ENCODE data around the gene FAM50A.
"Not testable (repeated sequence)": the region's sequence is repeated elsewhere in the genome, so short reads cannot be mapped to it uniquely, and the experiment has no call there.

Gene FAM50A

GRCh38 chrX:154489182-154489581 lies 45.2 kb downstream of the FAM50A start:
- ATAC-seq: no peak
- Mint-ChIP-seq H3K36me3 (peaks cover 14% of the 10 kb centered on the region), H3K9me3 (no peaks in the 10 kb centered on the region), H3K4me3 (peak overlapping the region; percentile 94), H3K27me3 (no peaks in the 10 kb centered on the region), H3K4me1 (peaks cover 35% of the 10 kb centered on the region), H3K27ac (peak overlapping the region; percentile 95)

- H3K4me1 Mint-ChIP-seq: peaks cover 35% of the 10 kb centered on the region
- no peaks in the 10 kb centered on the region for H3K9me3 Mint-ChIP-seq
- H3K27ac Mint-ChIP-seq: peak overlapping the region; percentile 95
- H3K27me3 Mint-ChIP-seq: no peaks in the 10 kb centered on the region
- H3K4me3 Mint-ChIP-seq: peak overlapping the region; percentile 94
- peak; percentile 25 for ATAC-seq
- peaks cover 14% of the 10 kb centered on the region for H3K36me3 Mint-ChIP-seq
Observed at GRCh38 chrX:154490021-154490413, 46.1 kb downstream of the FAM50A start.

- peak within 1 kb of the TSS; percentile 94 for H3K4me3 Mint-ChIP-seq
- peaks cover 35% of the 10 kb centered on the region for H3K4me1 Mint-ChIP-seq
- no peaks in the 10 kb centered on the region for H3K27me3 Mint-ChIP-seq
- ATAC-seq: peak; percentile 93
- peaks cover 14% of the 10 kb centered on the region for H3K36me3 Mint-ChIP-seq
- H3K9me3 Mint-ChIP-seq: no peaks in the 10 kb centered on the region
- H3K27ac Mint-ChIP-seq: peak within 1 kb of the TSS; percentile 95
Observed at GRCh38 chrX:154490414-154491083, 46.6 kb downstream of the FAM50A start, which contains the start of gene SLC10A3. Gene SLC10A3, minus strand, starts transcription at chrX:154490629. Its CDS starts 1,689 bp downstream, at chrX:154488940.

GRCh38 chrX:154494715-154495114 lies 50.8 kb downstream of the FAM50A start:
- ATAC-seq: no peak

GRCh38 chrX:154495472-154495922 lies 51.6 kb downstream of the FAM50A start:
- no peak for ATAC-seq
- no peaks in the 10 kb centered on the region for H3K9me3 Mint-ChIP-seq
- H3K27ac Mint-ChIP-seq: no peak overlapping the region
- no peak overlapping the region for H3K4me3 Mint-ChIP-seq
- no peaks in the 10 kb centered on the region for H3K36me3 Mint-ChIP-seq
- no peaks in the 10 kb centered on the region for H3K27me3 Mint-ChIP-seq
- H3K4me1 Mint-ChIP-seq: peaks cover 11% of the 10 kb centered on the region

More at GRCh38 chrX:154494715-154495114, 50.8 kb downstream of the FAM50A start:
- no peaks in the 10 kb centered on the region for H3K27me3 Mint-ChIP-seq
- no peaks in the 10 kb centered on the region for H3K9me3 Mint-ChIP-seq
- peaks cover 14% of the 10 kb centered on the region for H3K4me1 Mint-ChIP-seq
- H3K4me3 Mint-ChIP-seq: no peak overlapping the region
- no peaks in the 10 kb centered on the region for H3K36me3 Mint-ChIP-seq
- no peak overlapping the region for H3K27ac Mint-ChIP-seq

GRCh38 chrX:154496591-154497137 lies 52.7 kb downstream of the FAM50A start:
- H3K4me3 Mint-ChIP-seq: not testable (repeated sequence)
- peak; percentile 20 for ATAC-seq

More at GRCh38 chrX:154496591-154497137, 52.7 kb downstream of the FAM50A start:
- not testable (repeated sequence) for H3K9me3 Mint-ChIP-seq, H3K27me3 Mint-ChIP-seq, H3K36me3 Mint-ChIP-seq, H3K4me1 Mint-ChIP-seq
- H3K27ac Mint-ChIP-seq: peak overlapping the region; percentile 87
